Stimulated activated CD8-positive, alpha-beta memory T cell treated with anti-CD3 and anti-CD28 coated beads, Interleukin-4, amount 100 ng/mL, for 48 hours (primary cell): ENCODE measurements around the gene FLYWCH2.
A peak's percentile ranks its signal among the peaks of the same experiment; 100 is the strongest.
"Not testable (repeated sequence)": the region's sequence is repeated elsewhere in the genome, so short reads cannot be mapped to it uniquely, and the experiment has no call there.

Source experiments
- DNase-seq: peaks from one replicate; pipeline ENCODE4 v3.0.0-alpha.2; 2020

The FLYWCH2 gene

DNA sequence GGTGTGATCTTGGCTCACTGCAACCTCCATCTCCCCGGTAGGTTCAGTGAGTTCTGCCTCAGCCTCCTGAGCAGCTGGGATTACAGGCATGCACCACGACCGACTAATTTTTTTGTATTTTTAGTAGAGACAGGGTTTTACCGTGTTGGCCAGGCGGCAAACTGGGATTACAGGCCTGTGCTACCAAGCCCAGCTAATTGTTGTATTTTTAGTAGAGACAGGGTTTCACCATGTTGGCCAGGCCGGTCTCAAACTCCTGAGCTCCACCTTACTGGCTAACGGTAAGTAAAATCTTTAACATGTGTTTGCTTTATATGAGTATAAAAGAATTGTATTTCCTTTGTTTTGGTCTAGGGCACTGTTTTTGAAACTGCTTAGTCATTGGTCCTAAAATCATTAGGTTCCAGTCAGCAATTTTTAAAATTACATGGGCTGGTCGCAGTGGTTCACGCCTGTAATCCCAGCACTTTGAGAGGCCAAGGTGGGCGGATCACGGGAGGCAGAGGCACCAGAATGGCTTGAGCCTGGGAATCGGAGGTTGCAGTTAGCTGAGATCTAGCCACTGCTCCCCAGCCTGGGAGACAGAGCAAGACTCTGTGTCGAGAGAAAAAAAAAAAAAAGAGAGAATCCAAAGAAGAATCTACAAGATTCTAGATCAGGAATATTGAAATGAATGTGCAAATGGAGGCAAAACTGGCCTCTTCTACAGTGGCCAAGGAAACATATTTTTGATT, 32.3 kb downstream of the FLYWCH2 start:
- DNase-seq = no peak

- peak; percentile 74 for DNase-seq
Measured at GRCh38 chr16:2919511-2920255, 36.7 kb downstream of the FLYWCH2 start.

GRCh38 chr16:2923481-2923880, 40.5 kb downstream of the FLYWCH2 start:
- no peak for DNase-seq

GRCh38 chr16:2924901-2925755, 42.1 kb downstream of the FLYWCH2 start:
- no peak for DNase-seq

- no peak for DNase-seq
Measured at GRCh38 chr16:2925951-2926649, 43.1 kb downstream of the FLYWCH2 start.

- no peak for DNase-seq
Measured at GRCh38 chr16:2926650-2926999, 43.6 kb downstream of the FLYWCH2 start.

DNA sequence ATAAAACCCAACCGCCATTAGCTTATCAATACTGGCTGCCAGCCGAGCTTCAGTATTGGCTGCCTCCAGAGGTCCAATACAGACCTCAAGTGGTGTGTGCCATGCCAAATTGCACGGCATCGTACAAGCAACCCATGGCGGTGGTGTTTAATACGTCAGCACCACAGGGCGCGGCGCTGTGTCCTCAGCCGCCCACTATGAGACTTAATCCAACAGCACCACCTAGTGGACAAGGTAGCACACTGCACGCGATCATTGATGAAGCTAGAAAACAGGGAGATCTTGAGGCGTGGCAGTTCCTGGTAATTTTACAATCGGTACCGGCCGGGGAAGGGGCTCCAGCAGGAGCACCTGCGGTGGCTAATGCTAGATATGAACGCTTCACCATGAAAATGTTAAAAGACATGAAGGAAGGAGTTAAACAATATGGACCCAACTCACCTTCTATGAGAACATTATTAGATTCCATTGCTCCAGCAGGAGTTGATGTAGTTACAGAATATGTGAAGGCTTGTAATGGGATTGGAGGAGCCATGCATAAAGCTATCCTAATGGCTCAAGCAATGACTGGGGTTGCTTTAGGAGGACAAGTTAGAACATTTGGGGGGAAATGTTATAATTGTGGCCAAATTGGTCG, 44.1 kb downstream of the FLYWCH2 start:
- DNase-seq = peak; percentile 94

DNA sequence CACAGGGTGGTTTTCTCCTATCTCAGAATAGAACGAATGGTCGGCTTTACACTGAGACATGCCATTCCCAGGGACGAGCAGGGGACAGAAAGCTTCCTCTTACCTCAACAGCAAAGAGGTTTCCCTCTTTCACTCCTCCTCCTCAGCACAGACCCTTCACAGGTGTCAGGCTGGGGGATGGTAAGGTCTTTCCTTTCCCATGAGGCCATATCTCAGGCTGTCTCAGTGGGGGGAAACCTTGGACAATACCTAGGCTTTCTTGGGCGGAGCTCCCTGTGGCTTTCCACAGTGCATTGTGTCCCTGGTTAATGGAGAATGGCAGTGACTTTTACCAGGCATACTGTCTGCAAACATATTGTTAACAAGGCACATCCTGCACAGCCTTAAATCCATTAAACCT, 45.1 kb downstream of the FLYWCH2 start:
- DNase-seq = not testable (repeated sequence)

DNA sequence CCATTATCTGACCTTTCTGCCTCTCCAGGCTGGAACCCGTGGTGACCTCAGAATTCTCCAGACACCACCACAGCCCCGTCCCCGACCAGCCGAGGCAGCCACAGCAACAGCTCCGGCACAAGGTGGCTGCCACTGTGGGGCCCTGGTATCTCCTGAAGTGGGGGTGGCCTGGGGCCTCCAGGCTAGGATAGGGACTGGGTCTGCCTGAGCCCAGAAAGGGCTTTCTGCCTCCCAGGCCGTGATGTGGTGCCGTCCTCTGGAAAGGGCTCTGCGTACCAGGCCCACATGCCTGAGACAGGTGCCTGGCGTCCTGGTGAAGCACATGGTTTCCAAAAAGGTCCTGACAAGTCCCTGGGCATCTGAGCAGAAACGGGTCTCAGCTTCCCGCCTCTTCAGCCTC, 45.8 kb downstream of the FLYWCH2 start:
- DNase-seq = no peak

DNA sequence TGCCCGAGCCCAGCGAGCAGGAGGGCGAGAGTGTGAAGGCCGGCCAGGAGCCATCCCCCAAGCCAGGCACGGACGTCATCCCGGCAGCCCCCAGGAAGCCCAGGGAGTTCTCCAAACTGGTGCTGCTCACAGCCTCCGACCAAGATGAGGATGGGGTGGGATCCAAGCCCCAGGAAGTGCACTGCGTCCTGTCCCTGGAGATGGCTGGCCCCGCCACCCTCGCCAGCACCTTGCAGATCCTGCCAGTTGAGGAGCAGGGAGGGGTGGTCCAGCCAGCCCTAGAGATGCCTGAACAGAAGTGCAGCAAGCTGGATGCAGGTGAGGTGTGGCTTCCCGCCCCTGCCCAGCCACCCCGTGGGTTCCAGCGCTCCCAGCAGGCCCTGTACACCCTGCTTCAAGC, 46.7 kb downstream of the FLYWCH2 start:
- no peak for DNase-seq

DNA sequence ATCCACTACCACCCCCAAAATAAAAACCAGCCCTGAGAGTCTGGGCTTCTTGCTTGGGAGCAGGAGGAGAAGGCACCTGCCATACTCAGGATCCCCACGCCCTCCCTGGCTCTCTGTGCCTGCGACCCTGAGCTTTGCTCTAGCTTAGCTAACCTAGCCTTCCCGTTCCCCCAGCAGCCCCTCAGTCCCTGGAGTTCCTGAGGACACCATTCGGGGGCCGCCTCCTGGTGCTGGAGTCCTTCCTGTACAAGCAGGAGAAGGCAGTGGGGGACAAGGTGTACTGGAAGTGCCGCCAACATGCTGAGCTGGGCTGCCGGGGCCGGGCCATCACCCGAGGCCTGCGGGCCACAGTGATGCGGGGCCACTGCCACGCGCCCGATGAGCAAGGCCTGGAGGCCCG, 47.2 kb downstream of the FLYWCH2 start:
- no peak for DNase-seq

DNA sequence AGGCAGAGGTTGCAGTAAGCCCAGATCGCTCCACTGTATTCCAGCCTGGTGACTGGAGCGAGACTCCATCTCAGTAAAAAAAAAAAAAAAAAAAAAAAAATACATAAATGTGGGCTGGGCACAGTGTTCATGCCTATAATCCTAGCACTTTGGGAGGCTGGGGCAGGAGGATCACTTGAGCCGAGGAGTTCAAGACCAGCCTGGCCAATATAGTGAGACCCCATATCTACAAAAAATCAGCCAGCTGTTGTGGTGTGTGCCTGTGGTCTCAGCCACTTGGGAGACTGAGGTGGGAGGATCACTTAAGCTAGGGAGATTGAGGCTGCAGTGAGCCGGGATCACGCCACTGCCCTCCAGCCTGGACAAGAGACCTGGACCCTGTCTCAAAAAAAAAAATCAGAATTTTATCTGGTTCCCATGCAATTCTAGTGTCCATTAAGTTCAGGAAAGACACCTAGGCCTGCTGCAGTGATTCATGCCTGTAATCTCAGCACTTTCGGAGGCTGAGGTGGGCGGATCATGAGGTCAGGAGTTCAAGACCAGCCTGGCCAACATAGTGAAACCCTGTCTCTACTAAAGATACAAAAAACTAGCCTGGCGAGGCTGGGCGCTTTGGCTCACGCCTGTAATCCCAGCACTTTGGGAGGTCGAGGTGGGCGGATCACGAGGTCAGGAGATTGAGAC, 48.4 kb downstream of the FLYWCH2 start:
- not testable (repeated sequence) for DNase-seq

- DNase-seq = no peak
Measured at GRCh38 chr16:2933136-2933535, 50.1 kb downstream of the FLYWCH2 start.

DNA sequence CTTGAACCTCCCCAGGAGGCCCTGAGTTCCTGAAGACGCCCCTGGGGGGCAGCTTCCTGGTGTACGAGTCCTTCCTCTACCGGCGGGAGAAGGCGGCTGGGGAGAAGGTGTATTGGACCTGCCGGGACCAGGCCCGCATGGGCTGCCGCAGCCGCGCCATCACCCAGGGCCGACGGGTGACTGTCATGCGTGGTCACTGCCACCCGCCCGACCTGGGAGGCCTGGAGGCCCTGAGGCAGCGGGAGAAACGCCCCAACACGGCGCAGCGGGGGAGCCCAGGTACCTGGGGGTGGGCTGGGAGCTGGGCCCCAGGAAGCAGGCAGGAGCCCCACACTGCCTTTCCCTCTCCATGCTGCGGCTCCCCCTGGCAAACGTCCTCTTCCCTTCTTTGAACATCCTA, 50.7 kb downstream of the FLYWCH2 start:
- no peak for DNase-seq

DNA sequence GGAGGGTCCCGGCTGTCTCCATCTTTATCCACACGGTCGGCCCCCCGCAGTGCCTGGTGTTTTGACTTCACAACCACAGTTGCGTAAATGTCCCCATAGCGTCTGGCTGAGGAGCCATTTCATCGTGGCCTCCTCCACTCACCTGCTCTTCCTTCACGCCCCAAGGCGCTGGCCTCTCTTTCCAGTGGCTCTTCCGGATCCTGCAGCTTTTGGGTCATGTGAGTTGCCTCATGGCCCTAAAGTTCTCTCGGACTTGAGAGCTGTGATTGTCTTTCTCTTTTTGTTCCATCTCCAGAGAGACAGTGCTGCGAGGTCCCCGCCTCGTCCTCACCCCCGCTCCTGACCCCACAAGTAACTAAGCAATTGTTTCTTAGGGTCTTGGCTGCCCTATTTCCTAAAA, 51.4 kb downstream of the FLYWCH2 start:
- no peak for DNase-seq

GRCh38 chr16:2936436-2937011, 53.5 kb downstream of the FLYWCH2 start:
- no peak for DNase-seq

- DNase-seq = no peak
Measured at GRCh38 chr16:2937170-2937569, 54.2 kb downstream of the FLYWCH2 start.

DNA sequence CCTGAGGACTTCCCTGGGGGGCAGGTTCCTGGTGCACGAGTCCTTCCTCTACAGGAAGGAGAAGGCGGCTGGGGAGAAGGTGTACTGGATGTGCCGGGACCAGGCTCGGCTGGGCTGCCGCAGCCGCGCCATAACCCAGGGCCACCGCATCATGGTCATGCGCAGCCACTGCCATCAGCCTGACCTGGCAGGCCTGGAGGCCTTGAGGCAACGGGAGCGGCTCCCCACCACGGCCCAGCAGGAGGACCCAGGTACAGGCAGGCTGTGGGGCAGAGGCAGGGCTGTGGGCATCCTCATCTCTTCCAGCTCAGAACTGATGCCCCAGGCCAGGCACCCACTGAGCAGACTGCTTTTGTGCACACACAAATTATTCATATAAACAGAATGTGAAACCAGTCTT, 55.2 kb downstream of the FLYWCH2 start:
- DNase-seq = no peak

GRCh38 chr16:2939968-2940367, 57.0 kb downstream of the FLYWCH2 start:
- no peak for DNase-seq

DNA sequence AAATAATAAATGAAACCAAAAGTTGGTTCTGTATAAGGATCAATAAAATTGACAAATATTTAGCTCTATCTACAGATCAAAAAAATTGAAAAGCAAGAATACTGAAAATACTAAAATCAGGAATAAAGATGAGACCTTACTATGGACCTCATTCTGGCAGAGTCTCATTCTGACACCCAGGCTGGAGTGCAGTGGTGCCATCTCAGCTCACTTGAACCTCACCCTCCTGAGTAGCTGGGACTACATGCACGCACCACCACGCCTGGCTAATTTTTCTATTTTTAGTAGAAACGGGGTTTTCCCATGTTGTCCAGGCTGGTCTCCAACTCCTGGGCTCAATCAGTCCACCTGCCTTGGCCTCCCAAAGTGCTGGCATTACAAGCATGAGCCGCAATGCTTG, 59.0 kb downstream of the FLYWCH2 start:
- no peak for DNase-seq

- DNase-seq = not testable (repeated sequence)
Measured at GRCh38 chr16:2943716-2944115, 60.7 kb downstream of the FLYWCH2 start.

GRCh38 chr16:2946649-2947048, 63.6 kb downstream of the FLYWCH2 start:
- no peak for DNase-seq
